Kidney (tissue), 14 donors: Measurements from ENCODE around the gene DUSP23. TPM values are rescaled to one million over a fixed set of nuclear protein-coding genes. Genes with fewer than 3 reads are reported as not detected.

ENCODE experiments used
- DNase-seq, 5 donors: peaks; one replicate each; pipeline ENCODE4 v3.0.0-alpha.2; 2013 to 2020
- FAIRE-seq: peaks from 2 replicates; lab custom pipeline; 2012; peaks lifted over from hg19 to GRCh38; lab: Jason Lieb, UNC
- H3K27ac ChIP-seq, 2 donors: one replicate each; pipeline ENCODE4 v1.7.0; 2013; ENCODE audit warnings: low read depth in 2 of 2, low read length in 2 of 2, inconsistent platforms in 1 of 2
- H3K27me3 ChIP-seq: one replicate; pipeline ENCODE4 v1.7.1; 2013; ENCODE audit warnings: low read length, inconsistent platforms; ENCODE audit not compliant: control insufficient read depth, insufficient read depth
- H3K36me3 ChIP-seq, 3 donors: one replicate each; pipeline versions ENCODE4 v1.7.0 to v1.7.1; 2013; ENCODE audit warnings: low read length in 3 of 3, control low read depth in 1 of 3, inconsistent platforms in 1 of 3; ENCODE audit not compliant: insufficient read depth in 3 of 3, control insufficient read depth in 2 of 3
- H3K4me1 ChIP-seq, 3 donors: one replicate each; pipeline versions ENCODE4 v1.7.0 to v1.7.1; 2013; ENCODE audit warnings: low read length in 3 of 3, inconsistent platforms in 1 of 3, low read depth in 1 of 3; ENCODE audit not compliant: control insufficient read depth in 2 of 3, insufficient read depth in 2 of 3
- H3K4me3 ChIP-seq, 3 donors: one replicate each; pipeline versions ENCODE4 v1.7.0 to v1.8.1; 2013; ENCODE audit warnings: low read length in 3 of 3, control low read depth in 1 of 3, inconsistent platforms in 1 of 3
- H3K9ac ChIP-seq, 3 donors: one replicate each; pipeline versions ENCODE4 v1.7.0 to v1.7.1; 2013; ENCODE audit warnings: low read length in 3 of 3, control low read depth in 1 of 3, inconsistent platforms in 1 of 3
- H3K9me3 ChIP-seq, 3 donors: one replicate each; pipeline versions ENCODE4 v1.7.0 to v1.7.1; 2013; ENCODE audit warnings: low read length in 3 of 3, control low read depth in 1 of 3, inconsistent platforms in 1 of 3; ENCODE audit not compliant: control insufficient read depth in 2 of 3, insufficient read depth in 1 of 3
- intact Hi-C: fragments of 100-400 bp; cut with DNase I; formaldehyde crosslinking; loops from one replicate; pipeline ENCODE4 v1.11.1; 2022
- polyA plus RNA-seq: library from polyadenylated mRNA; stranded (reverse); fragments of 350-450 nt; fragmentation: Illumina TruSeq; extraction: RNeasy Lipid Tissue Mini Kit (QIAGEN cat#74804); gene quantifications from one replicate; pipeline ENCODE4 v1.2.3, GENCODE V29; 2014; ENCODE audit warnings: low read depth, low replicate concordance; ENCODE audit not compliant: insufficient read depth
- total RNA-seq: library from RNA; stranded (reverse); fragmentation: NEBNext Ultra II Directional; extraction: Animal tissue kit (Norgen Biotek cat#: 25700); gene quantifications from one replicate; pipeline ENCODE4 v1.2.1, GENCODE V29; 2021
- TF ChIP-seq, protein P1 (sequence below): IDR thresholded peaks from 3 replicates; pipeline ENCODE4 v1.5.1; 2012; ENCODE audit warnings: mild to moderate bottlenecking, moderate library complexity, borderline replicate concordance; ENCODE audit not compliant: insufficient read depth; ENCODE audit errors: extremely low read depth
- donor health status: control.
- donor health status: control.
- donor health status: control.
- donor health status: control.
- donor health status: control.
- donor health status: DM: yes; HTN: yes; CAD: no.
- donor health status: Normal renal cell carcinoma (clear cell type).

The DUSP23 gene
- total and polyA plus RNA-seq, 2 donors from 2014 or later = 128 to 327 TPM

DNA sequence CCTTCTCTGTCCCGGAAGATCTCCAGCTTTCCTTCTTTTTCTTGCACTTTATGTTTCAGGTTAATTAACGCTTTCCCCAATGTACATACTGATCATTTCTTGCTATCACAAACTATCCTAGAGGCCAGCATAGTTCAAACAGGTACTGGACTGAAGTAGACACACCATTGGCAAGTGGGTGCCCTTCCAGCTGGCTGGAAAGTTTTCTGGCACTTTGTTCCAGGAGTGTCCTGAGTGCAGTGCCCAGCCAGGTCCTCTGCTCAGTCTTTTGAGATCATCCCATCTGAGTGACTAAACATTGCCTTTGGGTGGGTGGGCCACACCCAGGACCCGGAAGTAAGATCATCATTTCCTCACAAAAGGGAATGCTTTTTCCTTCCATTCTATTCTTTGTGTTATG, 15.0 kb upstream of the DUSP23 start:
- Histone ChIP-seq H3K4me1 (no peaks in the 10 kb centered on the region), H3K4me3 (no peak overlapping the region), H3K27me3 (no peaks in the 10 kb centered on the region), H3K9ac (no peak overlapping the region), H3K9me3 (no peaks in the 10 kb centered on the region), H3K27ac (no peak overlapping the region), H3K36me3 (no peaks in the 10 kb centered on the region)
- TF ChIP-seq, protein P1, sequence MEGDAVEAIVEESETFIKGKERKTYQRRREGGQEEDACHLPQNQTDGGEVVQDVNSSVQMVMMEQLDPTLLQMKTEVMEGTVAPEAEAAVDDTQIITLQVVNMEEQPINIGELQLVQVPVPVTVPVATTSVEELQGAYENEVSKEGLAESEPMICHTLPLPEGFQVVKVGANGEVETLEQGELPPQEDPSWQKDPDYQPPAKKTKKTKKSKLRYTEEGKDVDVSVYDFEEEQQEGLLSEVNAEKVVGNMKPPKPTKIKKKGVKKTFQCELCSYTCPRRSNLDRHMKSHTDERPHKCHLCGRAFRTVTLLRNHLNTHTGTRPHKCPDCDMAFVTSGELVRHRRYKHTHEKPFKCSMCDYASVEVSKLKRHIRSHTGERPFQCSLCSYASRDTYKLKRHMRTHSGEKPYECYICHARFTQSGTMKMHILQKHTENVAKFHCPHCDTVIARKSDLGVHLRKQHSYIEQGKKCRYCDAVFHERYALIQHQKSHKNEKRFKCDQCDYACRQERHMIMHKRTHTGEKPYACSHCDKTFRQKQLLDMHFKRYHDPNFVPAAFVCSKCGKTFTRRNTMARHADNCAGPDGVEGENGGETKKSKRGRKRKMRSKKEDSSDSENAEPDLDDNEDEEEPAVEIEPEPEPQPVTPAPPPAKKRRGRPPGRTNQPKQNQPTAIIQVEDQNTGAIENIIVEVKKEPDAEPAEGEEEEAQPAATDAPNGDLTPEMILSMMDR = no peak
- DNase-seq = no peak
- no peak for FAIRE-seq
- intact Hi-C loops = no loop called here

DNA sequence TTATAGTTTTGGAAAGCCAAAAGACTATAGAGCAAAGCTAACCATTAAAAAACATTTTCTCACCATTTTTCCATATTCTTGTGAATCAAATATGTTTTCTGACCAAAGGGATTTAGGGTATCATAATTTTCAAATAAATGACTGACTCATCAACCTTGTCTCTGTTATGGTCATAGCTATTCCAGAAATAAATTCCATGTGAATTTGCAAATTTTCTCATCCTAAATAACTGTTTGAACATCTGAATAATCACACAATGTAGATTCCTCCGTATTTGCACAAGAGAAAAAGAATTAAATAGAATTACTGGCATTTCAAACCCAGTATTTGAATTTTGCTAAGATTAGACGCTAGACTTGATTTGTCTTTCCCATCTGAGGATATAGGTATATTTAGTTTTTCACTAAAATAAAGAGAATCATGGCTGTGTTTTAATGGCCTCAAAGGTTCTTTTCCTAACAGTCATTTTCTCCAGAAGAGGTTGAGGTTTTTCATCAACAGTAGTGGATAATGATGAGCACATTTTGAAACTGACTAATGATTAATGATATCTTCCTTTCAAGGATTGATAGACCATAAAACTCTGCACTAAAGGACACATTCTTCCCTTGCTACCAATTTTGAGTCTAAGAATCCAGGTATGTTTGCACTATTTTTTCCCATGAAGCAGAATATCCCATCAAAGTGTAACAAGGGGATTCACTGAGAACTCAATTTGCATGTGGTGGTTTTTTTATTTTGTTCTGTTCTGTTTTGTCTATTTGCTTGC, 9.5 kb upstream of the DUSP23 start:
- no peak for FAIRE-seq
- TF ChIP-seq, protein P1 = no peak
- no peak overlapping the region for H3K9ac ChIP-seq
- intact Hi-C loops = no loop called here
- H3K36me3 ChIP-seq = no peaks in the 10 kb centered on the region
- no peaks in the 10 kb centered on the region for H3K27me3 ChIP-seq
- no peaks in the 10 kb centered on the region for H3K9me3 ChIP-seq
- no peak overlapping the region for H3K27ac ChIP-seq
- DNase-seq = no peak
- H3K4me3 ChIP-seq = no peak overlapping the region
- H3K4me1 ChIP-seq = no peaks in the 10 kb centered on the region

DNA sequence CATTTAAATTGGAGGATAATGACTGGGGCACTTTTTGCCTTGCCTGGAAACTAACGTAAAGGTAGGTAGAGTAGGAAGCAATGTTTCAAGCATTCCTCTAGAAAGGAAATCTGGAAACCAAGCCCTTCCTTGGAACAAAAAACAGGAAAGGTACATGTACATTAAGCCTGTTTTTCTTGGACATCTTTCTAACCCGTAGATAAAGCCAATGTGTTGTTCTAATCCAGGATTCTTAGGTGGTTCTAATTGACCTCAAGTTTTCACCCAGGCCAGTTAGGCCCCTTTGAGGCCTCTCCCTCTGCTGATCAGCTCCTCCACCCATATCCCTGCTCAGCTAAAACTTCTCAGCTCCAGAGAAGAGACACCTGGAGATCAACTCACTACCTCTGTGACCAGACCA, 6.3 kb upstream of the DUSP23 start:
- intact Hi-C loops = no loop called here
- FAIRE-seq (no peak), DNase-seq (no peak)
- TF ChIP-seq, protein P1 = no peak
- Histone ChIP-seq H3K27me3 (no peaks in the 10 kb centered on the region), H3K27ac (no peak overlapping the region), H3K4me3 (no peak overlapping the region), H3K9me3 (no peaks in the 10 kb centered on the region), H3K36me3 (no peaks in the 10 kb centered on the region), H3K4me1 (no peaks in the 10 kb centered on the region), H3K9ac (no peak overlapping the region)
